HG03095 (cell line): Measurements from ENCODE around the gene PROSER2.

Experiments used
- ATAC-seq: cut with Tn5 transposase; IDR thresholded peaks from one replicate; pipeline ENCODE4 v1.9.1; 2021; ENCODE audit warnings: moderate library complexity; ENCODE audit not compliant: unreplicated experiment

PROSER2 gene

GRCh38 chr10:11823122-11823988, at the start of gene PROSER2:
Gene PROSER2, plus strand, starts transcription at chr10:11823356. Its CDS starts 28,722 bp downstream, at chr10:11852078.
- ATAC-seq, result no peak

GRCh38 chr10:11773761-11774441, 49.3 kb upstream of the PROSER2 start:
- no peak for ATAC-seq

GRCh38 chr10:11775412-11775811, 47.7 kb upstream of the PROSER2 start:
- no peak for ATAC-seq

GRCh38 chr10:11776080-11776479, 47.1 kb upstream of the PROSER2 start:
- no peak for ATAC-seq

GRCh38 chr10:11781114-11781513, 42.0 kb upstream of the PROSER2 start:
- no peak for ATAC-seq

- no peak for ATAC-seq
These were observed 40.2 kb upstream of the PROSER2 start for GRCh38 chr10:11782793-11783557.

- ATAC-seq, result no peak
These were observed 39.6 kb upstream of the PROSER2 start for GRCh38 chr10:11783558-11783865.

- ATAC-seq, result no peak
These were observed 35.8 kb upstream of the PROSER2 start for GRCh38 chr10:11787374-11787773.

GRCh38 chr10:11787846-11788245, 35.3 kb upstream of the PROSER2 start:
- no peak for ATAC-seq

- ATAC-seq, result no peak
These were observed 33.9 kb upstream of the PROSER2 start for GRCh38 chr10:11789306-11789705.

- ATAC-seq, result no peak
These were observed 33.2 kb upstream of the PROSER2 start for GRCh38 chr10:11789956-11790355.

- ATAC-seq, result no peak
These were observed 29.2 kb upstream of the PROSER2 start for GRCh38 chr10:11793762-11794479.

GRCh38 chr10:11794566-11794965, 28.6 kb upstream of the PROSER2 start:
- ATAC-seq, result no peak

- no peak for ATAC-seq
These were observed 27.8 kb upstream of the PROSER2 start for GRCh38 chr10:11795101-11795920.

- ATAC-seq, result no peak
These were observed 26.7 kb upstream of the PROSER2 start for GRCh38 chr10:11796474-11796873.

- no peak for ATAC-seq
These were observed 25.9 kb upstream of the PROSER2 start for GRCh38 chr10:11797281-11797680.

- no peak for ATAC-seq
These were observed 25.1 kb upstream of the PROSER2 start for GRCh38 chr10:11797847-11798633.

- ATAC-seq, result no peak
These were observed 24.1 kb upstream of the PROSER2 start for GRCh38 chr10:11798845-11799735.
